GM23338 (cell line): ENCODE measurements around the gene MED13. TPM values are rescaled to one million over a fixed set of nuclear protein-coding genes. Genes with fewer than 3 reads are reported as not detected.

Experiments
- EZH2 ChIP-seq: fragments of 200-600 bp; sonication (generic); IDR thresholded peaks from one replicate; pipeline ENCODE4 v1.8.0; 2017; ENCODE audit warnings: antibody characterized with exemption, mild to moderate bottlenecking, low read depth; ENCODE audit not compliant: unreplicated experiment
- JUNB ChIP-seq: IDR thresholded peaks from one replicate; pipeline ENCODE4 v1.6.1; 2016; ENCODE audit warnings: antibody characterized with exemption; ENCODE audit not compliant: unreplicated experiment
- NANOG ChIP-seq: IDR thresholded peaks from 2 replicates; pipeline ENCODE4 v1.6.1; 2016; ENCODE audit warnings: antibody characterized with exemption, borderline replicate concordance
- POLR2AphosphoS5 ChIP-seq: IDR thresholded peaks from 2 replicates; pipeline ENCODE4 v1.6.1; 2016; ENCODE audit warnings: antibody characterized with exemption, low read depth
- REST ChIP-seq: IDR thresholded peaks from one replicate; pipeline ENCODE4 v1.6.1; 2018; ENCODE audit warnings: antibody characterized with exemption; ENCODE audit not compliant: unreplicated experiment
- ZNF114 ChIP-seq: fragments of 250-450 bp; sonication (Bioruptor Pico); IDR thresholded peaks from 2 replicates; pipeline ENCODE4 v1.5.0; 2020; ENCODE audit warnings: mild to moderate bottlenecking, moderate library complexity
- ZNF331 ChIP-seq: fragments of 250-450 bp; sonication (Bioruptor Pico); IDR thresholded peaks from 2 replicates; pipeline ENCODE4 v1.5.0; 2020; ENCODE audit warnings: low read depth, mild to moderate bottlenecking, moderate library complexity
- polyA plus RNA-seq: library from polyadenylated mRNA; unstranded; fragments of >200 nt; fragmentation: Nextera tagmentation; extraction: Ambion mirVana; gene quantifications from 2 replicates; pipeline ENCODE4 v1.2.1, GENCODE V29; 2016
- total RNA-seq: library from RNA; depleted of rRNA; stranded (reverse); fragments of >200 nt; shearing (Covaris generic); gene quantifications from 2 replicates; pipeline ENCODE4 v1.2.3, GENCODE V29; 2014
- TF ChIP-seq, protein P1 (sequence below): fragments of 250-450 bp; sonication (Bioruptor Pico); IDR thresholded peaks from 2 replicates; pipeline ENCODE4 v1.5.0; 2020; ENCODE audit warnings: mild to moderate bottlenecking, moderate library complexity

The MED13 gene
- total and polyA plus RNA-seq, 2 experiments from 2014 or later: 13.0 to 45.8 TPM

- TF ChIP-seq, protein P1, sequence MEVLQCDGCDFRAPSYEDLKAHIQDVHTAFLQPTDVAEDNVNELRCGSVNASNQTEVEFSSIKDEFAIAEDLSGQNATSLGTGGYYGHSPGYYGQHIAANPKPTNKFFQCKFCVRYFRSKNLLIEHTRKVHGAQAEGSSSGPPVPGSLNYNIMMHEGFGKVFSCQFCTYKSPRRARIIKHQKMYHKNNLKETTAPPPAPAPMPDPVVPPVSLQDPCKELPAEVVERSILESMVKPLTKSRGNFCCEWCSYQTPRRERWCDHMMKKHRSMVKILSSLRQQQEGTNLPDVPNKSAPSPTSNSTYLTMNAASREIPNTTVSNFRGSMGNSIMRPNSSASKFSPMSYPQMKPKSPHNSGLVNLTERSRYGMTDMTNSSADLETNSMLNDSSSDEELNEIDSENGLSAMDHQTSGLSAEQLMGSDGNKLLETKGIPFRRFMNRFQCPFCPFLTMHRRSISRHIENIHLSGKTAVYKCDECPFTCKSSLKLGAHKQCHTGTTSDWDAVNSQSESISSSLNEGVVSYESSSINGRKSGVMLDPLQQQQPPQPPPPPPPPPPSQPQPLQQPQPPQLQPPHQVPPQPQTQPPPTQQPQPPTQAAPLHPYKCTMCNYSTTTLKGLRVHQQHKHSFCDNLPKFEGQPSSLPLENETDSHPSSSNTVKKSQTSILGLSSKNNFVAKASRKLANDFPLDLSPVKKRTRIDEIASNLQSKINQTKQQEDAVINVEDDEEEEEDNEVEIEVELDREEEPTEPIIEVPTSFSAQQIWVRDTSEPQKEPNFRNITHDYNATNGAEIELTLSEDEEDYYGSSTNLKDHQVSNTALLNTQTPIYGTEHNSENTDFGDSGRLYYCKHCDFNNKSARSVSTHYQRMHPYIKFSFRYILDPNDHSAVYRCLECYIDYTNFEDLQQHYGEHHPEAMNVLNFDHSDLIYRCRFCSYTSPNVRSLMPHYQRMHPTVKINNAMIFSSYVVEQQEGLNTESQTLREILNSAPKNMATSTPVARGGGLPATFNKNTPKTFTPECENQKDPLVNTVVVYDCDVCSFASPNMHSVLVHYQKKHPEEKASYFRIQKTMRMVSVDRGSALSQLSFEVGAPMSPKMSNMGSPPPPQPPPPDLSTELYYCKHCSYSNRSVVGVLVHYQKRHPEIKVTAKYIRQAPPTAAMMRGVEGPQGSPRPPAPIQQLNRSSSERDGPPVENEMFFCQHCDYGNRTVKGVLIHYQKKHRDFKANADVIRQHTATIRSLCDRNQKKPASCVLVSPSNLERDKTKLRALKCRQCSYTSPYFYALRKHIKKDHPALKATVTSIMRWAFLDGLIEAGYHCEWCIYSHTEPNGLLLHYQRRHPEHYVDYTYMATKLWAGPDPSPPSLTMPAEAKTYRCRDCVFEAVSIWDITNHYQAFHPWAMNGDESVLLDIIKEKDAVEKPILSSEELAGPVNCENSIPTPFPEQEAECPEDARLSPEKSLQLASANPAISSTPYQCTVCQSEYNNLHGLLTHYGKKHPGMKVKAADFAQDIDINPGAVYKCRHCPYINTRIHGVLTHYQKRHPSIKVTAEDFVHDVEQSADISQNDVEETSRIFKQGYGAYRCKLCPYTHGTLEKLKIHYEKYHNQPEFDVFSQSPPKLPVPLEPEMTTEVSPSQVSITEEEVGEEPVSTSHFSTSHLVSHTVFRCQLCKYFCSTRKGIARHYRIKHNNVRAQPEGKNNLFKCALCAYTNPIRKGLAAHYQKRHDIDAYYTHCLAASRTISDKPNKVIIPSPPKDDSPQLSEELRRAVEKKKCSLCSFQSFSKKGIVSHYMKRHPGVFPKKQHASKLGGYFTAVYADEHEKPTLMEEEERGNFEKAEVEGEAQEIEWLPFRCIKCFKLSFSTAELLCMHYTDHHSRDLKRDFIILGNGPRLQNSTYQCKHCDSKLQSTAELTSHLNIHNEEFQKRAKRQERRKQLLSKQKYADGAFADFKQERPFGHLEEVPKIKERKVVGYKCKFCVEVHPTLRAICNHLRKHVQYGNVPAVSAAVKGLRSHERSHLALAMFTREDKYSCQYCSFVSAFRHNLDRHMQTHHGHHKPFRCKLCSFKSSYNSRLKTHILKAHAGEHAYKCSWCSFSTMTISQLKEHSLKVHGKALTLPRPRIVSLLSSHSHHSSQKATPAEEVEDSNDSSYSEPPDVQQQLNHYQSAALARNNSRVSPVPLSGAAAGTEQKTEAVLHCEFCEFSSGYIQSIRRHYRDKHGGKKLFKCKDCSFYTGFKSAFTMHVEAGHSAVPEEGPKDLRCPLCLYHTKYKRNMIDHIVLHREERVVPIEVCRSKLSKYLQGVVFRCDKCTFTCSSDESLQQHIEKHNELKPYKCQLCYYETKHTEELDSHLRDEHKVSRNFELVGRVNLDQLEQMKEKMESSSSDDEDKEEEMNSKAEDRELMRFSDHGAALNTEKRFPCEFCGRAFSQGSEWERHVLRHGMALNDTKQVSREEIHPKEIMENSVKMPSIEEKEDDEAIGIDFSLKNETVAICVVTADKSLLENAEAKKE (CRISPR knock-in tag): no peak
- TF ChIP-seq JUNB: no peak
- TF ChIP-seq REST: no peak
- TF ChIP-seq ZNF114 (CRISPR knock-in tag): no peak
- TF ChIP-seq EZH2: no peak
- no peak for TF ChIP-seq POLR2AphosphoS5
- no peak for TF ChIP-seq NANOG
- no peak for TF ChIP-seq ZNF331 (CRISPR knock-in tag)
Measured at GRCh38 chr17:62032480-62032879, 32.6 kb downstream of the MED13 start (continued).
